Nephron progenitor cell (in vitro differentiated cells): ENCODE data around the gene ANKFY1.

ENCODE experiments used
- DNase-seq: peaks from one replicate; pipeline ENCODE4 v3.0.0; 2021
- H3K27ac Mint-ChIP-seq: 2 replicates; pipeline ENCODE4 v1.8.0; 2021; ENCODE audit warnings: mild to moderate bottlenecking, moderate library complexity, mixed read lengths
- H3K27me3 Mint-ChIP-seq: 2 replicates; pipeline ENCODE4 v1.8.0; 2021; ENCODE audit warnings: mild to moderate bottlenecking, low read depth, mixed read lengths; ENCODE audit not compliant: poor library complexity
- H3K36me3 Mint-ChIP-seq: 2 replicates; pipeline ENCODE4 v1.8.0; 2021; ENCODE audit warnings: low read depth, mixed read lengths
- H3K4me1 Mint-ChIP-seq: 2 replicates; pipeline ENCODE4 v1.8.0; 2021; ENCODE audit warnings: mixed read lengths
- H3K4me3 Mint-ChIP-seq: 2 replicates; pipeline ENCODE4 v1.8.0; 2021; ENCODE audit warnings: mild to moderate bottlenecking, moderate library complexity, mixed read lengths
- H3K9me3 Mint-ChIP-seq: 2 replicates; pipeline ENCODE4 v1.8.0; 2021; ENCODE audit warnings: mild to moderate bottlenecking, moderate library complexity, mixed read lengths
- TF ChIP-seq, protein P1 (sequence below): fragments of 200-600 bp; sonication (generic); IDR thresholded peaks from 2 replicates; pipeline ENCODE4 v1.5.0; 2021; ENCODE audit warnings: antibody characterized with exemption

ANKFY1 gene

DNA sequence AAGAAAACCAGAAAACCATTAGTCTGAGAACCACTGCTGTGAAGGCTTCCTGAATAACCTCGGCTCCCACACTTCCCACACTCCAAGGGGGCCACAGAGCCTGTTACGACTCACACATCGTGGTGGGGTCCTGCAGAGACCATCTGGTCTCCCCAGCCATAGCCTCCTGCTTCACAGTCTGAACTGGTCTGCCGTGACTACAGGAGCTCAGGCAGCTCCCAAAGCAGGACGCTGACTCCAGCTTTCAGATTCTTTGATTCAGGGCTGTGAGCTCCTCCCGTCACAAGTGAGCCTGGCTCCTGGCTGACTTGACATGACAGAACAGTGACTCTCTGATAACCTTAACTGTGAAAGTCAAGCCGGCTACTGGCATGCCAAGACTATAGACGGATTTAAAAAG, 83.0 kb downstream of the ANKFY1 start:
- Mint-ChIP-seq H3K4me3 (no peak overlapping the region), H3K27me3 (no peaks in the 10 kb centered on the region), H3K36me3 (peaks cover 56% of the 10 kb centered on the region), H3K4me1 (peaks cover 39% of the 10 kb centered on the region), H3K27ac (peak overlapping the region; percentile 85), H3K9me3 (no peaks in the 10 kb centered on the region)
- DNase-seq = no peak
- TF ChIP-seq, protein P1, sequence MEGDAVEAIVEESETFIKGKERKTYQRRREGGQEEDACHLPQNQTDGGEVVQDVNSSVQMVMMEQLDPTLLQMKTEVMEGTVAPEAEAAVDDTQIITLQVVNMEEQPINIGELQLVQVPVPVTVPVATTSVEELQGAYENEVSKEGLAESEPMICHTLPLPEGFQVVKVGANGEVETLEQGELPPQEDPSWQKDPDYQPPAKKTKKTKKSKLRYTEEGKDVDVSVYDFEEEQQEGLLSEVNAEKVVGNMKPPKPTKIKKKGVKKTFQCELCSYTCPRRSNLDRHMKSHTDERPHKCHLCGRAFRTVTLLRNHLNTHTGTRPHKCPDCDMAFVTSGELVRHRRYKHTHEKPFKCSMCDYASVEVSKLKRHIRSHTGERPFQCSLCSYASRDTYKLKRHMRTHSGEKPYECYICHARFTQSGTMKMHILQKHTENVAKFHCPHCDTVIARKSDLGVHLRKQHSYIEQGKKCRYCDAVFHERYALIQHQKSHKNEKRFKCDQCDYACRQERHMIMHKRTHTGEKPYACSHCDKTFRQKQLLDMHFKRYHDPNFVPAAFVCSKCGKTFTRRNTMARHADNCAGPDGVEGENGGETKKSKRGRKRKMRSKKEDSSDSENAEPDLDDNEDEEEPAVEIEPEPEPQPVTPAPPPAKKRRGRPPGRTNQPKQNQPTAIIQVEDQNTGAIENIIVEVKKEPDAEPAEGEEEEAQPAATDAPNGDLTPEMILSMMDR = no peak

- H3K4me1 Mint-ChIP-seq = peaks cover 47% of the 10 kb centered on the region
- H3K9me3 Mint-ChIP-seq = no peaks in the 10 kb centered on the region
- H3K36me3 Mint-ChIP-seq = peaks cover 56% of the 10 kb centered on the region
- DNase-seq = no peak
- no peak overlapping the region for H3K4me3 Mint-ChIP-seq
- TF ChIP-seq, protein P1 = no peak
- H3K27me3 Mint-ChIP-seq = no peaks in the 10 kb centered on the region
- H3K27ac Mint-ChIP-seq = no peak overlapping the region
These were observed 84.7 kb downstream of the ANKFY1 start for GRCh38 chr17:4179071-4179470.

DNA sequence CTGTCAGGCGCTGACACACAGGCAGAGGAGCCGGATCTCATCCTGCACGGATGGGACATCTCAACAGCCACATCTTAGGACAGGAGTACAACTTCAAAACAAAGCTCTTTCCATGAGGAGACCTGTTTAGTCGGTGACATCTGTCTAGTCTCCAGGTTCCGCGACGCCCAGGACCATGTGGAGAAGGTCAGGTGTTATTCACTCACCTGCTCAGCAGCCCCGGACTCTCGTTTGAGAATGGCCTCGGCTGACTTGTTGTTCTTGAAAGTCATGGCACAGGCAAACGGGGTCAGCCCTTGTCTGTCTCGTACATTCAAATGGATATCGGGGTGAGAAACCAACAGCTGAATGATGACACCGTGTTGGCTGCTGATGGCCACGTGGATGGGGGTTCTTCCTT, 85.1 kb downstream of the ANKFY1 start:
- Mint-ChIP-seq H3K4me3 (no peak overlapping the region), H3K27me3 (no peaks in the 10 kb centered on the region), H3K36me3 (peaks cover 56% of the 10 kb centered on the region), H3K4me1 (peaks cover 47% of the 10 kb centered on the region), H3K27ac (peak overlapping the region; percentile 95), H3K9me3 (no peaks in the 10 kb centered on the region)
- no peak for DNase-seq
- TF ChIP-seq, protein P1 = no peak

DNA sequence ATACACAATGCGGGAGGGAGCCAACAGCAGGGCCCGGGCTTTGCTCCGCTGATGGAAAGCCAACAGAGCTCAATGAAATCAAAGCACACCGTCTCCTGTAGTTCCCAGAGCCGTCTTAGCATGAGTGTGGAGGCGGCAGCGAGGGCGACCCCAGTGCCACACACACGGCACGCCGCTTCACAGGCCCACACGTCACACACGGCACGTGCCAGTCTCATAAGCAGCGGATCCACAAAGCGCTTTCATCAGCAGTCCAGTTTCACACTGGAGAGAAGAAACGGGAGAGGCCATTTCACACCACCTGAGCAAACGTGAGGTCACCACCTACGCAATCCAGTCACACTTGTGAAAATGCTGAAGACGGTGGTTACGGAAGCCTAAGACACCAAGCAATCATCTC, 86.0 kb downstream of the ANKFY1 start:
- peaks cover 52% of the 10 kb centered on the region for H3K4me1 Mint-ChIP-seq
- no peaks in the 10 kb centered on the region for H3K27me3 Mint-ChIP-seq
- DNase-seq = no peak
- TF ChIP-seq, protein P1 = no peak
- no peak overlapping the region for H3K4me3 Mint-ChIP-seq
- peaks cover 49% of the 10 kb centered on the region for H3K36me3 Mint-ChIP-seq
- H3K27ac Mint-ChIP-seq = peak overlapping the region; percentile 95
- no peaks in the 10 kb centered on the region for H3K9me3 Mint-ChIP-seq

GRCh38 chr17:4176808-4177472, 86.8 kb downstream of the ANKFY1 start:
- DNase-seq = no peak
- peaks cover 52% of the 10 kb centered on the region for H3K4me1 Mint-ChIP-seq
- no peaks in the 10 kb centered on the region for H3K9me3 Mint-ChIP-seq
- peak overlapping the region; percentile 41 for H3K4me3 Mint-ChIP-seq
- TF ChIP-seq, protein P1 = no peak
- H3K27me3 Mint-ChIP-seq = no peaks in the 10 kb centered on the region
- H3K27ac Mint-ChIP-seq = peak overlapping the region; percentile 95
- H3K36me3 Mint-ChIP-seq = peaks cover 48% of the 10 kb centered on the region
